Ishikawa (cell line): Measurements from ENCODE around the gene NLRC5.

ENCODE experiments used
- CEBPB ChIP-seq: IDR thresholded peaks from 2 replicates; pipeline ENCODE4 v1.6.1; 2012
- CREB1 ChIP-seq: IDR thresholded peaks from 2 replicates; pipeline ENCODE4 v1.6.1; 2012; ENCODE audit warnings: low read depth
- EGR1 ChIP-seq: IDR thresholded peaks from 2 replicates; pipeline ENCODE4 v1.6.1; 2012
- EP300 ChIP-seq: IDR thresholded peaks from 2 replicates; pipeline ENCODE4 v1.6.1; 2012; ENCODE audit warnings: borderline replicate concordance
- FOXM1 ChIP-seq: IDR thresholded peaks from 2 replicates; pipeline ENCODE4 v1.6.1; 2012; ENCODE audit warnings: low read depth, borderline replicate concordance
- MAX ChIP-seq: IDR thresholded peaks from 2 replicates; pipeline ENCODE4 v1.6.1; 2012
- NFIC ChIP-seq: IDR thresholded peaks from 2 replicates; pipeline ENCODE4 v1.6.1; 2012
- RAD21 ChIP-seq: IDR thresholded peaks from 2 replicates; pipeline ENCODE4 v1.6.1; 2012; ENCODE audit warnings: low read depth
- REST ChIP-seq: IDR thresholded peaks from 2 replicates; pipeline ENCODE4 v1.6.1; 2012; ENCODE audit warnings: low read depth, mild to moderate bottlenecking
- TAF1 ChIP-seq: IDR thresholded peaks from 2 replicates; pipeline ENCODE4 v1.6.1; 2012; ENCODE audit warnings: low read depth, mild to moderate bottlenecking
- TCF12 ChIP-seq: IDR thresholded peaks from 2 replicates; pipeline ENCODE4 v1.6.1; 2012; ENCODE audit warnings: low read depth
- TEAD4 ChIP-seq: IDR thresholded peaks from 2 replicates; pipeline ENCODE4 v1.6.1; 2012
- USF1 ChIP-seq: IDR thresholded peaks from 2 replicates; pipeline ENCODE4 v1.6.1; 2012
- YY1 ChIP-seq: IDR thresholded peaks from 2 replicates; pipeline ENCODE4 v1.6.1; 2012; ENCODE audit warnings: low read depth
- ZBTB7A ChIP-seq: IDR thresholded peaks from 2 replicates; pipeline ENCODE4 v1.6.1; 2012; ENCODE audit warnings: low read depth

Gene NLRC5

GRCh38 chr16:56986361-56986760, 3.0 kb upstream of the NLRC5 start:
- no peak for TF ChIP-seq USF1
- TF ChIP-seq FOXM1 = no peak
- no peak for TF ChIP-seq TEAD4
- no peak for TF ChIP-seq YY1
- no peak for TF ChIP-seq CREB1
- no peak for TF ChIP-seq EGR1
- no peak for TF ChIP-seq REST
- TF ChIP-seq RAD21 = no peak
- TF ChIP-seq NFIC = no peak
- TF ChIP-seq ZBTB7A = no peak
- TF ChIP-seq MAX = no peak
- TF ChIP-seq CEBPB = no peak
- TF ChIP-seq TCF12 = no peak
- TF ChIP-seq TAF1 = no peak
- TF ChIP-seq EP300 = no peak

GRCh38 chr16:56987692-56988091, 1.7 kb upstream of the NLRC5 start:
- no peak for TF ChIP-seq EP300
- no peak for TF ChIP-seq TCF12
- TF ChIP-seq FOXM1 = no peak
- TF ChIP-seq RAD21 = no peak
- no peak for TF ChIP-seq TAF1
- TF ChIP-seq EGR1 = no peak
- no peak for TF ChIP-seq CREB1

- TF ChIP-seq RAD21 = no peak
- TF ChIP-seq ZBTB7A = no peak
- no peak for TF ChIP-seq EP300
- no peak for TF ChIP-seq TCF12
- TF ChIP-seq EGR1 = no peak
Measured at GRCh38 chr16:56988161-56988947, 1.0 kb upstream of the NLRC5 start.

- no peak for TF ChIP-seq RAD21
- no peak for TF ChIP-seq EGR1
- TF ChIP-seq ZBTB7A = no peak
- no peak for TF ChIP-seq MAX
- no peak for TF ChIP-seq CREB1
- no peak for TF ChIP-seq FOXM1
- no peak for TF ChIP-seq TEAD4
- no peak for TF ChIP-seq TAF1
- TF ChIP-seq YY1 = no peak
- no peak for TF ChIP-seq TCF12
- TF ChIP-seq USF1 = no peak
- TF ChIP-seq REST = no peak
- no peak for TF ChIP-seq EP300
- no peak for TF ChIP-seq NFIC
- TF ChIP-seq CEBPB = no peak
Measured at GRCh38 chr16:56989988-56990387, 631 bp downstream of the NLRC5 start.

- TF ChIP-seq CEBPB (no peak), NFIC (no peak)
Measured at GRCh38 chr16:56990407-56991286, 1.3 kb downstream of the NLRC5 start.

- TF ChIP-seq TAF1 (no peak), MAX (no peak), TCF12 (no peak), YY1 (no peak), EP300 (no peak), NFIC (no peak), TEAD4 (no peak), CREB1 (no peak), REST (no peak), EGR1 (no peak), USF1 (no peak), CEBPB (no peak)
Measured at GRCh38 chr16:56993204-56993603, 3.8 kb downstream of the NLRC5 start.
